ENCODE results near the gene KHSRP. TPM values are rescaled to one million over a fixed set of nuclear protein-coding genes. Genes with fewer than 3 reads are reported as not detected.

Gene KHSRP
- total and polyA plus RNA-seq, 2 of the 13 experiments (the other 11 are each of a cell fraction or from before 2014, with no cell fraction given) = 72.1 to 129 TPM

DNA sequence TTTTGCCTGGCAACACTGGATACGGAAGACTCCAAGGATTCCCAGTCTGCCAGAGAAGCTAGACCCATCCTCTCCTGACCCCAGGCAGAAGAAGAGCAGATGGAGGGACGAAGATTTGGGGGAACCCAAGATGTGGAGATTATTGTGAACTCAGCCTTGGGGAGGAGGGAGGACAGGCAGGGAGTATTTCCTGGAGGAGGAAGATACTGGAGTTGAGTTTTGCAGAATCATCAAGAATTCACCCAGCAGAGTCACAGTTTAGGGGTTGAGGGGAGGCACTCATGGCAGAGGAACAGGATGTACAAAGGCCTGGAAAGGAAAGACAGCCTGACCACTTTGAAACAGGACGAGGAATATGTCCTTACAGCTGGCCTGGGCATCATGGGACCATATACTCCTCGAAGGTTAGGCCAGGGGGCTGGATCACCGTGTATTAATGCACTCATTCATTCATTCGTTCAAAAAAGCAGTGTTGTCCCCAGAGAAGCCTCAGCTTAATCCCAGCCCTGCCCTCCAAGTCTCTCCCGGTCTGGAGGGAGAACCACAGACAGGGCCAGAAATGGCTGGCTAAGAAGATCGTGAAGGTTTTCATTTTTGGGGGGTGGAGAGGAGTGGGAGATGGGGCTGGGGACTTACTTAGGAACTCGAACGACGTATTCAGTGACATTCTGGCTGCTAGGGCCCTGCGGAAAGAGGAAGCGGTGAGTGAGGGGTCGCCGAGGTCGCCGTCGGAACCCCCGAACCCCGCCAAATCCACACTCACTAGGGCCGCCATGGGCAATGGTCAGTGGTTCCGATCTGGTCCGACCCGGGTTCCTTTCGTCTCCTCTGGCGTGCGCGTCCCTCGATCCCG lies 32.2 kb downstream of the KHSRP start (continued):
- TF ChIP-seq MAFK (conservative IDR thresholded peaks at IDR 0.05 in 1 of 2, IDR thresholded peaks at IDR 0.05 in 1 of 2; ENCODE audit: low read length in 2 of 2) (peak; percentile 42 to 60; a peak in 2 of 4 replicates), ZNF296 (CRISPR knock-in tag; conservative IDR thresholded peaks at IDR 0.05) (no peak), ZFP36L1 (CRISPR knock-in tag; IDR thresholded peaks at IDR 0.05) (no peak), ZNF737 (CRISPR knock-in tag; IDR thresholded peaks at IDR 0.05; ENCODE audit: borderline replicate concordance) (0 out of 2 replicates have a peak, but pooled peaks have one; percentile 52), ELF4 (CRISPR knock-in tag; IDR thresholded peaks at IDR 0.05; ENCODE audit: borderline replicate concordance) (0 out of 2 replicates have a peak, but pooled peaks have one; percentile 4), PBX3 (CRISPR knock-in tag; IDR thresholded peaks at IDR 0.05; ENCODE audit: borderline replicate concordance) (peak; percentile 32; the same call in 1 of the 2 replicates), ZNF547 (CRISPR knock-in tag; IDR thresholded peaks at IDR 0.05) (no peak), MTF2 (CRISPR knock-in tag; IDR thresholded peaks at IDR 0.05; ENCODE audit: borderline replicate concordance) (0 out of 2 replicates have a peak, but pooled peaks have one; percentile 15), ZNF10 (CRISPR knock-in tag; IDR thresholded peaks at IDR 0.05; ENCODE audit: borderline replicate concordance, low read depth) (no peak), POGZ (CRISPR knock-in tag; IDR thresholded peaks at IDR 0.05) (no peak), MTA1 (CRISPR knock-in tag; IDR thresholded peaks at IDR 0.05; ENCODE audit: borderline replicate concordance) (0 out of 2 replicates have a peak, but pooled peaks have one; percentile 37), TERF1 (CRISPR knock-in tag; IDR thresholded peaks at IDR 0.05) (no peak), BRD4 (CRISPR knock-in tag; IDR thresholded peaks at IDR 0.05) (no peak)
- TF ChIP-seq, protein P1, sequence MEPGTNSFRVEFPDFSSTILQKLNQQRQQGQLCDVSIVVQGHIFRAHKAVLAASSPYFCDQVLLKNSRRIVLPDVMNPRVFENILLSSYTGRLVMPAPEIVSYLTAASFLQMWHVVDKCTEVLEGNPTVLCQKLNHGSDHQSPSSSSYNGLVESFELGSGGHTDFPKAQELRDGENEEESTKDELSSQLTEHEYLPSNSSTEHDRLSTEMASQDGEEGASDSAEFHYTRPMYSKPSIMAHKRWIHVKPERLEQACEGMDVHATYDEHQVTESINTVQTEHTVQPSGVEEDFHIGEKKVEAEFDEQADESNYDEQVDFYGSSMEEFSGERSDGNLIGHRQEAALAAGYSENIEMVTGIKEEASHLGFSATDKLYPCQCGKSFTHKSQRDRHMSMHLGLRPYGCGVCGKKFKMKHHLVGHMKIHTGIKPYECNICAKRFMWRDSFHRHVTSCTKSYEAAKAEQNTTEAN (CRISPR knock-in tag; conservative IDR thresholded peaks at IDR 0.05) = no peak
- TF ChIP-seq, protein P2, sequence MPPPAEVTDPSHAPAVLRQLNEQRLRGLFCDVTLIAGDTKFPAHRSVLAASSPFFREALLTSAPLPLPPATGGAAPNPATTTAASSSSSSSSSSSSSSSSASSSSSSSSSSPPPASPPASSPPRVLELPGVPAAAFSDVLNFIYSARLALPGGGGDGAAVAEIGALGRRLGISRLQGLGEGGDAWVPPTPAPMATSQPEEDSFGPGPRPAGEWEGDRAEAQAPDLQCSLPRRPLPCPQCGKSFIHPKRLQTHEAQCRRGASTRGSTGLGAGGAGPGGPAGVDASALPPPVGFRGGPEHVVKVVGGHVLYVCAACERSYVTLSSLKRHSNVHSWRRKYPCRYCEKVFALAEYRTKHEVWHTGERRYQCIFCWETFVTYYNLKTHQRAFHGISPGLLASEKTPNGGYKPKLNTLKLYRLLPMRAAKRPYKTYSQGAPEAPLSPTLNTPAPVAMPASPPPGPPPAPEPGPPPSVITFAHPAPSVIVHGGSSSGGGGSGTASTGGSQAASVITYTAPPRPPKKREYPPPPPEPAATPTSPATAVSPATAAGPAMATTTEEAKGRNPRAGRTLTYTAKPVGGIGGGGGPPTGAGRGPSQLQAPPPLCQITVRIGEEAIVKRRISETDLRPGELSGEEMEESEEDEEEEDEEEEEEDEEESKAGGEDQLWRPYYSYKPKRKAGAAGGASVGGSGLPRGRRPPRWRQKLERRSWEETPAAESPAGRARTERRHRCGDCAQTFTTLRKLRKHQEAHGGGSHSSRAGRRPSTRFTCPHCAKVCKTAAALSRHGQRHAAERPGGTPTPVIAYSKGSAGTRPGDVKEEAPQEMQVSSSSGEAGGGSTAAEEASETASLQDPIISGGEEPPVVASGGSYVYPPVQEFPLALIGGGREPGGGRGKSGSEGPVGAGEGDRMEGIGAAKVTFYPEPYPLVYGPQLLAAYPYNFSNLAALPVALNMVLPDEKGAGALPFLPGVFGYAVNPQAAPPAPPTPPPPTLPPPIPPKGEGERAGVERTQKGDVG (CRISPR knock-in tag; IDR thresholded peaks at IDR 0.05; ENCODE audit: borderline replicate concordance) = no peak
- TF ChIP-seq, protein P3, sequence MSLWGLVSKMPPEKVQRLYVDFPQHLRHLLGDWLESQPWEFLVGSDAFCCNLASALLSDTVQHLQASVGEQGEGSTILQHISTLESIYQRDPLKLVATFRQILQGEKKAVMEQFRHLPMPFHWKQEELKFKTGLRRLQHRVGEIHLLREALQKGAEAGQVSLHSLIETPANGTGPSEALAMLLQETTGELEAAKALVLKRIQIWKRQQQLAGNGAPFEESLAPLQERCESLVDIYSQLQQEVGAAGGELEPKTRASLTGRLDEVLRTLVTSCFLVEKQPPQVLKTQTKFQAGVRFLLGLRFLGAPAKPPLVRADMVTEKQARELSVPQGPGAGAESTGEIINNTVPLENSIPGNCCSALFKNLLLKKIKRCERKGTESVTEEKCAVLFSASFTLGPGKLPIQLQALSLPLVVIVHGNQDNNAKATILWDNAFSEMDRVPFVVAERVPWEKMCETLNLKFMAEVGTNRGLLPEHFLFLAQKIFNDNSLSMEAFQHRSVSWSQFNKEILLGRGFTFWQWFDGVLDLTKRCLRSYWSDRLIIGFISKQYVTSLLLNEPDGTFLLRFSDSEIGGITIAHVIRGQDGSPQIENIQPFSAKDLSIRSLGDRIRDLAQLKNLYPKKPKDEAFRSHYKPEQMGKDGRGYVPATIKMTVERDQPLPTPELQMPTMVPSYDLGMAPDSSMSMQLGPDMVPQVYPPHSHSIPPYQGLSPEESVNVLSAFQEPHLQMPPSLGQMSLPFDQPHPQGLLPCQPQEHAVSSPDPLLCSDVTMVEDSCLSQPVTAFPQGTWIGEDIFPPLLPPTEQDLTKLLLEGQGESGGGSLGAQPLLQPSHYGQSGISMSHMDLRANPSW (CRISPR knock-in tag; IDR thresholded peaks at IDR 0.05; ENCODE audit: borderline replicate concordance) = no peak
